GM12878 (cell line): ENCODE results near the gene CD3E. TPM values are rescaled to one million over a fixed set of nuclear protein-coding genes. Genes with fewer than 3 reads are reported as not detected.

ENCODE experiments used
- ATAC-seq: fragments of 200-7000 bp; cut with Tn5 transposase; 3 replicates; pipeline ENCODE4 v1.9.1; 2020; ENCODE audit warnings: mild to moderate bottlenecking, moderate library complexity
- Bru-seq: library from RNA; stranded (reverse); fragments of 400-500 nt; gene quantifications from one replicate; lab custom pipeline; 2021; lab: Mats Ljungman, UMichigan
- BruChase-seq, 2 experiments: library from RNA; stranded (reverse); fragments of 400-500 nt; gene quantifications; one replicate each; lab custom pipeline; 2021; lab: Mats Ljungman, UMichigan
- BruUV-seq: library from RNA; stranded (reverse); fragments of 400-500 nt; replicated peaks from 2 replicates; lab custom pipeline; 2021; lab: Mats Ljungman, UMichigan
- CTCF ChIA-PET: fragments of 300-600 bp; sonication (Branson Sonifier 250); formaldehyde crosslinking; extraction: SDS; loops from one replicate; lab custom pipeline; 2021; ENCODE audit warnings: inconsistent platforms; lab: Yijun Ruan, JAX
- POLR2A ChIA-PET: fragments of 350-600 bp; formaldehyde crosslinking; extraction: SDS; loops from one replicate; lab custom pipeline; 2021; ENCODE audit warnings: inconsistent platforms; lab: Charles Lee
- RAD21 ChIA-PET: fragments of 300-600 bp; sonication (Branson Sonifier 250); formaldehyde crosslinking; loops from one replicate; lab custom pipeline; 2023; ENCODE audit warnings: antibody characterized with exemption; ENCODE audit not compliant: unreplicated experiment; lab: Charles Lee
- SMC1A ChIA-PET: fragments of 300-600 bp; sonication (Branson Sonifier 250); formaldehyde crosslinking; loops from one replicate; lab custom pipeline; 2023; ENCODE audit not compliant: unreplicated experiment, uncharacterized antibody; lab: Charles Lee
- DNase-seq: peaks from one replicate; pipeline ENCODE4 v3.0.0-alpha.2; 2011; ENCODE audit warnings: low read depth, low spot score
- FAIRE-seq: peaks from 3 replicates; lab custom pipeline; 2011; peaks lifted over from hg19 to GRCh38; lab: Jason Lieb, UNC
- H2AFZ ChIP-seq: 2 replicates; pipeline ENCODE4 v1.6.0; 2011; ENCODE audit warnings: low read depth, low read length, control low read depth; ENCODE audit not compliant: control insufficient read depth
- H3K27ac ChIP-seq: 2 replicates; pipeline ENCODE4 v1.5.1; 2011; ENCODE audit warnings: control low read depth; ENCODE audit not compliant: control insufficient read depth, insufficient read depth
- H3K27me3 ChIP-seq, 2 experiments: replicated peaks in 1 of 2; 2 replicates each; pipeline versions ENCODE4 v1.6.0 to v1.6.1; 2011; ENCODE audit warnings: low read length in 1 of 2; ENCODE audit not compliant: control insufficient read depth in 2 of 2, insufficient read depth in 2 of 2
- H3K36me3 ChIP-seq, 2 experiments: 2 replicates each; pipeline ENCODE4 v1.5.1; 2011; ENCODE audit warnings: low read length in 1 of 2; ENCODE audit not compliant: control insufficient read depth in 2 of 2, insufficient read depth in 2 of 2
- H3K4me1 ChIP-seq: 2 replicates; pipeline ENCODE4 v1.6.1; 2011; ENCODE audit warnings: mild to moderate bottlenecking, low read length, moderate library complexity, mixed read lengths; ENCODE audit not compliant: control insufficient read depth, insufficient read depth
- H3K4me2 ChIP-seq: 2 replicates; pipeline ENCODE4 v1.6.0; 2011; ENCODE audit warnings: control low read depth; ENCODE audit not compliant: control insufficient read depth, insufficient read depth
- H3K4me3 ChIP-seq: fragments of 200-600 bp; sonication (generic); 2 replicates; pipeline ENCODE4 v1.5.1; 2016
- H3K79me2 ChIP-seq: 2 replicates; pipeline ENCODE4 v1.6.0; 2011; ENCODE audit warnings: low read length; ENCODE audit not compliant: control insufficient read depth, insufficient read depth
- H3K9ac ChIP-seq: 2 replicates; pipeline ENCODE4 v1.8.0; 2011; ENCODE audit warnings: low read length, control low read depth, mixed read lengths; ENCODE audit not compliant: control insufficient read depth, insufficient read depth
- H3K9me3 ChIP-seq: replicated peaks from 3 replicates; pipeline ENCODE4 v1.5.1; 2011; ENCODE audit warnings: mild to moderate bottlenecking, low read length; ENCODE audit not compliant: control insufficient read depth, insufficient read depth
- H4K20me1 ChIP-seq: 2 replicates; pipeline ENCODE4 v1.6.0; 2011; ENCODE audit not compliant: control insufficient read depth, insufficient read depth
- FOS ChIP-seq: IDR thresholded peaks from 3 replicates; pipeline ENCODE4 v1.6.1; 2011; ENCODE audit warnings: borderline replicate concordance; ENCODE audit not compliant: insufficient read length; ENCODE audit errors: extremely low read depth
- NR2C2 ChIP-seq: IDR thresholded peaks from 2 replicates; pipeline ENCODE4 v1.6.1; 2011; ENCODE audit warnings: borderline replicate concordance, low read depth; ENCODE audit not compliant: control insufficient read depth, insufficient read length
- POLR2A ChIP-seq: IDR thresholded peaks from 2 replicates; pipeline ENCODE4 v1.6.1; 2011; ENCODE audit warnings: low read depth, mild to moderate bottlenecking, low read length
- RB1 ChIP-seq: fragments of 450-650 bp; formaldehyde crosslinking; IDR thresholded peaks from 2 replicates; pipeline ENCODE4 v1.6.1; 2017; ENCODE audit warnings: mild to moderate bottlenecking, borderline replicate concordance
- RUNX3 ChIP-seq: IDR thresholded peaks from 2 replicates; pipeline ENCODE4 v1.6.1; 2012; ENCODE audit warnings: low read length, inconsistent platforms
- SMAD5 ChIP-seq: IDR thresholded peaks from 2 replicates; pipeline ENCODE4 v1.6.1; 2016; ENCODE audit warnings: antibody characterized with exemption, low read depth
- SMARCA5 ChIP-seq: fragments of 450-650 bp; IDR thresholded peaks from 2 replicates; pipeline ENCODE4 v1.6.1; 2017; ENCODE audit warnings: mild to moderate bottlenecking
- TAF1 ChIP-seq: IDR thresholded peaks from 2 replicates; pipeline ENCODE4 v1.6.1; 2011; ENCODE audit warnings: mild to moderate bottlenecking, low read depth, low read length, borderline replicate concordance
- YBX1 ChIP-seq: fragments of 450-650 bp; IDR thresholded peaks from 2 replicates; pipeline ENCODE4 v1.6.1; 2016; ENCODE audit warnings: antibody characterized with exemption
- YY1 ChIP-seq: IDR thresholded peaks from 2 replicates; pipeline ENCODE4 v1.6.1; 2011; ENCODE audit warnings: low read depth, mild to moderate bottlenecking, low read length
- ZBED1 ChIP-seq: IDR thresholded peaks from 2 replicates; pipeline ENCODE4 v1.6.1; 2016; ENCODE audit warnings: borderline replicate concordance
- WGBS: methylation state at CpG from one replicate; pipeline ENCODE4 v1.1.6; 2016; ENCODE audit warnings: low lambda C conversion rate; ENCODE audit not compliant: insufficient replicate concordance, insufficient coverage; ENCODE audit errors: missing lambda C conversion rate; 5-methylcytosine and 5-hydroxymethylcytosine counted together
- in situ Hi-C: fragments of 300-500 bp; cut with MboI; formaldehyde crosslinking; loops from 9 replicates; pipeline ENCODE4 v1.14.3; 2018; ENCODE audit warnings: mixed read lengths
- intact Hi-C: fragments of 100-400 bp; cut with micrococcal nuclease; formaldehyde crosslinking; loops from one replicate; pipeline ENCODE4 v1.14.2; 2022; ENCODE audit not compliant: unreplicated experiment
- long read RNA-seq, 2 experiments: library from polyadenylated mRNA; unstranded; transcript quantifications; one replicate each; pipeline ENCODE4 v2.0.0, GENCODE V29; 2019 to 2020
- polyA minus RNA-seq, 3 experiments: library from RNA; depleted of rRNA, polyadenylated mRNA; stranded (reverse); fragments of >200 nt; gene quantifications; 2 replicates each; pipeline ENCODE4 v1.2.3, GENCODE V29; 2011
- polyA plus RNA-seq, 11 experiments: library from polyadenylated mRNA; depleted of rRNA in 4 of 11; unstranded in 6 of 11; stranded (reverse) in 5 of 11; fragments of >200 nt; fragmentation: Nextera tagmentation in 4 of 11; fragmentation: Illumina TruSeq in 1 of 11; extraction: Ambion mirVana in 4 of 11; extraction: Trizol in 1 of 11; gene quantifications; 1 replicate in 1 of 11; 2 replicates in 10 of 11; pipeline versions ENCODE4 v1.2.1 to v1.2.3, GENCODE V29; 2011 to 2016; ENCODE audit warnings: inconsistent platforms in 2 of 11, missing spikeins in 2 of 11, low read depth in 1 of 11
- total RNA-seq, 4 experiments: library from RNA; depleted of rRNA in 3 of 4; stranded (reverse); fragments of >200 nt in 3 of 4; fragmentation: Illumina TruSeq in 1 of 4; extraction: Trizol in 1 of 4; gene quantifications; 2 replicates each; pipeline versions ENCODE4 v1.2.1 to v1.2.3, GENCODE V29; 2013 to 2021
- TF ChIP-seq, protein P1 (sequence below): fragments of 450-650 bp; formaldehyde crosslinking; IDR thresholded peaks from 2 replicates; pipeline ENCODE4 v1.4.0; 2020; ENCODE audit warnings: mild to moderate bottlenecking, moderate library complexity
- TF ChIP-seq, protein P2 (sequence below): IDR thresholded peaks from 2 replicates; pipeline ENCODE4 v1.6.1; 2011; ENCODE audit warnings: borderline replicate concordance, low read depth, mild to moderate bottlenecking, moderate library complexity, low read length; ENCODE audit not compliant: insufficient read depth, poor library complexity, severe bottlenecking
- TF ChIP-seq, protein P3 (sequence below): fragments of 450-650 bp; IDR thresholded peaks from 2 replicates; pipeline ENCODE4 v1.6.1; 2016; ENCODE audit warnings: mild to moderate bottlenecking

Gene CD3E
- total RNA-seq (2013; cell fraction: nucleolus; rRNA removed), result 0.79 and 0.88 TPM in 2 replicates
- total RNA-seq (2014; rRNA removed), result 3.4 and 4.0 TPM in 2 replicates
- total RNA-seq (2014; rRNA removed; fragmentation: Illumina TruSeq; extraction: Trizol), result 4.4 and 5.1 TPM in 2 replicates
- total RNA-seq (2021), result 11.6 and 13.4 TPM in 2 replicates
- polyA plus RNA-seq (2011; ENCODE audit: low read depth), result 2.7 TPM
- 0.10 and 0.14 TPM in 2 replicates for polyA plus RNA-seq (2011; rRNA removed)
- 0.28 and 0.40 TPM in 2 replicates for polyA plus RNA-seq (2011; cell fraction: cytosol; rRNA removed)
- polyA plus RNA-seq (2011; cell fraction: nucleus; rRNA removed), result 0.07 and 0.12 TPM in 2 replicates
- 2.6 and 3.4 TPM in 2 replicates for polyA plus RNA-seq (2012)
- 14.9 and 17.3 TPM in 2 replicates for polyA plus RNA-seq (2014; fragmentation: Illumina TruSeq; extraction: Trizol)
- 1 to 10 TPM; 1.7 to 2.4 TPM for polyA plus RNA-seq (2014; fragmentation: Nextera tagmentation; extraction: Ambion mirVana)
- 9.7 and 10.9 TPM in 2 replicates for polyA plus RNA-seq (2014; rRNA removed)
- 1 to 10 TPM; 3.1 to 4.2 TPM for polyA plus RNA-seq (2016; fragmentation: Nextera tagmentation; extraction: Ambion mirVana)
- 0.41 TPM in 1 of 2 replicates, not detected in the other for polyA minus RNA-seq (2011; rRNA and poly(A)+ RNA removed)
- not detected in 2 replicates for polyA minus RNA-seq (2011; cell fraction: cytosol; rRNA and poly(A)+ RNA removed)
- not detected in 2 replicates for polyA minus RNA-seq (2011; cell fraction: nucleus; rRNA and poly(A)+ RNA removed)
- percentile 30 among the genes with signal in this experiment for Bru-seq, nascent RNA
- percentile 22 among the genes with signal in this experiment for BruChase-seq, experiment 1, labeled RNA remaining after a 6-hour chase
- BruChase-seq, experiment 2, labeled RNA remaining after a 2-hour chase, result percentile 24 among the genes with signal in this experiment
- long read RNA-seq, experiment 1, partial matches to known transcripts, result 1 of 1 reads
- long read RNA-seq, experiment 1, other reads (novel, unspliced or antisense), result 0 of 1 reads
- long read RNA-seq, experiment 2, result 0 reads

DNA sequence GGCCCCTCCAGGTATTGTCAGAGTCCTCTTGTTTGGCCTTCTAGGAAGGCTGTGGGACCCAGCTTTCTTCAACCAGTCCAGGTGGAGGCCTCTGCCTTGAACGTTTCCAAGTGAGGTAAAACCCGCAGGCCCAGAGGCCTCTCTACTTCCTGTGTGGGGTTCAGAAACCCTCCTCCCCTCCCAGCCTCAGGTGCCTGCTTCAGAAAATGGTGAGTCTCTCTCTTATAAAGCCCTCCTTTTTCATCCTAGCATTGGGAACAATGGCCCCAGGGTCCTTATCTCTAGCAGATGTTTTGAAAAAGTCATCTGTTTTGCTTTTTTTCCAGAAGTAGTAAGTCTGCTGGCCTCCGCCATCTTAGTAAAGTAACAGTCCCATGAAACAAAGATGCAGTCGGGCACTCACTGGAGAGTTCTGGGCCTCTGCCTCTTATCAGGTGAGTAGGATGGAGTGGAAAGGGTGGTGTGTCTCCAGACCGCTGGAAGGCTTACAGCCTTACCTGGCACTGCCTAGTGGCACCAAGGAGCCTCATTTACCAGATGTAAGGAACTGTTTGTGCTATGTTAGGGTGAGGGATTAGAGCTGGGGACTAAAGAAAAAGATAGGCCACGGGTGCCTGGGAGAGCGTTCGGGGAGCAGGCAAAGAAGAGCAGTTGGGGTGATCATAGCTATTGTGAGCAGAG lies at the start of gene CD3E:
Gene CD3E (plus strand): TSS at position 163 of the 681 bp plus-strand sequence. CDS start 223 bp downstream, at position 386.
- intact Hi-C loops, result no loop called here
- ChIA-PET SMC1A (interaction anchor here (1.1 to 1.5 kb wide), 3 partner anchors 9 to 90 kb away, joined by 4 to 5 read pairs (median 4); partner anchors contain the start of gene UBE4A), POLR2A (no interaction called here), RAD21 (interaction anchor here (0.6 kb wide), 1 partner anchor 9 kb away, joined by 3 read pairs; no protein-coding TSS in a partner anchor), CTCF (interaction anchor here (0.6 to 2.1 kb wide), 5 partner anchors 9 to 134 kb away, joined by 3 to 11 read pairs (median 4); no protein-coding TSS in a partner anchor)
- ATAC-seq (no peak), FAIRE-seq (no peak), DNase-seq (no peak)
- BruUV-seq, result no TSS peak
- Histone ChIP-seq H3K36me3 (no peaks in the 10 kb centered on the region), H3K27ac (no peak within 1 kb of the TSS), H3K9me3 (no peaks in the 10 kb centered on the region; the same call in 2 of the 3 replicates), H3K27me3 (peaks cover 0 to 2% of the 10 kb centered on the region in 2 experiments; a peak in 1 of 4 replicates), H2AFZ (peak within 1 kb of the TSS; percentile 37), H3K9ac (no peak within 1 kb of the TSS), H3K4me1 (peaks cover 4% of the 10 kb centered on the region; the same call in 1 of the 2 replicates), H4K20me1 (no peaks in the 10 kb centered on the region), H3K79me2 (no peaks in the 10 kb centered on the region), H3K4me2 (no peak within 1 kb of the TSS), H3K4me3 (no peak within 1 kb of the TSS)
- in situ Hi-C loops, result no loop called here
- WGBS, result 65% methylated on average over 8 of the region's 8 CpGs
- TF ChIP-seq, protein P1, sequence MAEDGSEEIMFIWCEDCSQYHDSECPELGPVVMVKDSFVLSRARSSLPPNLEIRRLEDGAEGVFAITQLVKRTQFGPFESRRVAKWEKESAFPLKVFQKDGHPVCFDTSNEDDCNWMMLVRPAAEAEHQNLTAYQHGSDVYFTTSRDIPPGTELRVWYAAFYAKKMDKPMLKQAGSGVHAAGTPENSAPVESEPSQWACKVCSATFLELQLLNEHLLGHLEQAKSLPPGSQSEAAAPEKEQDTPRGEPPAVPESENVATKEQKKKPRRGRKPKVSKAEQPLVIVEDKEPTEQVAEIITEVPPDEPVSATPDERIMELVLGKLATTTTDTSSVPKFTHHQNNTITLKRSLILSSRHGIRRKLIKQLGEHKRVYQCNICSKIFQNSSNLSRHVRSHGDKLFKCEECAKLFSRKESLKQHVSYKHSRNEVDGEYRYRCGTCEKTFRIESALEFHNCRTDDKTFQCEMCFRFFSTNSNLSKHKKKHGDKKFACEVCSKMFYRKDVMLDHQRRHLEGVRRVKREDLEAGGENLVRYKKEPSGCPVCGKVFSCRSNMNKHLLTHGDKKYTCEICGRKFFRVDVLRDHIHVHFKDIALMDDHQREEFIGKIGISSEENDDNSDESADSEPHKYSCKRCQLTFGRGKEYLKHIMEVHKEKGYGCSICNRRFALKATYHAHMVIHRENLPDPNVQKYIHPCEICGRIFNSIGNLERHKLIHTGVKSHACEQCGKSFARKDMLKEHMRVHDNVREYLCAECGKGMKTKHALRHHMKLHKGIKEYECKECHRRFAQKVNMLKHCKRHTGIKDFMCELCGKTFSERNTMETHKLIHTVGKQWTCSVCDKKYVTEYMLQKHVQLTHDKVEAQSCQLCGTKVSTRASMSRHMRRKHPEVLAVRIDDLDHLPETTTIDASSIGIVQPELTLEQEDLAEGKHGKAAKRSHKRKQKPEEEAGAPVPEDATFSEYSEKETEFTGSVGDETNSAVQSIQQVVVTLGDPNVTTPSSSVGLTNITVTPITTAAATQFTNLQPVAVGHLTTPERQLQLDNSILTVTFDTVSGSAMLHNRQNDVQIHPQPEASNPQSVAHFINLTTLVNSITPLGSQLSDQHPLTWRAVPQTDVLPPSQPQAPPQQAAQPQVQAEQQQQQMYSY (CRISPR knock-in tag), result no peak
- no peak for TF ChIP-seq RB1
- no peak; the same call in 1 of the 2 replicates for TF ChIP-seq POLR2A
- TF ChIP-seq, protein P2, sequence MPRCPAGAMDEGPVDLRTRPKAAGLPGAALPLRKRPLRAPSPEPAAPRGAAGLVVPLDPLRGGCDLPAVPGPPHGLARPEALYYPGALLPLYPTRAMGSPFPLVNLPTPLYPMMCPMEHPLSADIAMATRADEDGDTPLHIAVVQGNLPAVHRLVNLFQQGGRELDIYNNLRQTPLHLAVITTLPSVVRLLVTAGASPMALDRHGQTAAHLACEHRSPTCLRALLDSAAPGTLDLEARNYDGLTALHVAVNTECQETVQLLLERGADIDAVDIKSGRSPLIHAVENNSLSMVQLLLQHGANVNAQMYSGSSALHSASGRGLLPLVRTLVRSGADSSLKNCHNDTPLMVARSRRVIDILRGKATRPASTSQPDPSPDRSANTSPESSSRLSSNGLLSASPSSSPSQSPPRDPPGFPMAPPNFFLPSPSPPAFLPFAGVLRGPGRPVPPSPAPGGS, result no peak
- TF ChIP-seq, protein P3, sequence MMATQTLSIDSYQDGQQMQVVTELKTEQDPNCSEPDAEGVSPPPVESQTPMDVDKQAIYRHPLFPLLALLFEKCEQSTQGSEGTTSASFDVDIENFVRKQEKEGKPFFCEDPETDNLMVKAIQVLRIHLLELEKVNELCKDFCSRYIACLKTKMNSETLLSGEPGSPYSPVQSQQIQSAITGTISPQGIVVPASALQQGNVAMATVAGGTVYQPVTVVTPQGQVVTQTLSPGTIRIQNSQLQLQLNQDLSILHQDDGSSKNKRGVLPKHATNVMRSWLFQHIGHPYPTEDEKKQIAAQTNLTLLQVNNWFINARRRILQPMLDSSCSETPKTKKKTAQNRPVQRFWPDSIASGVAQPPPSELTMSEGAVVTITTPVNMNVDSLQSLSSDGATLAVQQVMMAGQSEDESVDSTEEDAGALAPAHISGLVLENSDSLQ, result no peak
- peak; percentile 36; the same call in 1 of the 2 replicates for TF ChIP-seq RUNX3
- no peak for TF ChIP-seq ZBED1
- no peak for TF ChIP-seq SMARCA5
- TF ChIP-seq YY1, result peak; percentile 31; the same call in 1 of the 2 replicates
- TF ChIP-seq SMAD5, result no peak
- TF ChIP-seq YBX1, result no peak
- TF ChIP-seq TAF1, result no peak
- TF ChIP-seq FOS, result no peak
- TF ChIP-seq NR2C2, result no peak
